CD4-positive, alpha-beta T cell treated with Interferon alpha-2 for 1 hour (primary cell): ENCODE measurements around the gene ISG20.

Experiments used
- DNase-seq, 2 donors: peaks; one replicate each; pipeline ENCODE4 v3.0.0-alpha.2; 2020 to 2022

The ISG20 gene

GRCh38 chr15:88695101-88695500 is 56.3 kb downstream of the ISG20 start:
- DNase-seq: no peak

- no peak for DNase-seq
Observed at GRCh38 chr15:88695691-88696251, 57.0 kb downstream of the ISG20 start.

GRCh38 chr15:88696254-88696653 is 57.4 kb downstream of the ISG20 start:
- no peak for DNase-seq

GRCh38 chr15:88697276-88697675 is 58.5 kb downstream of the ISG20 start:
- no peak for DNase-seq

GRCh38 chr15:88699861-88700260 is 61.0 kb downstream of the ISG20 start:
- no peak for DNase-seq

- no peak for DNase-seq
Observed at GRCh38 chr15:88700716-88701115, 61.9 kb downstream of the ISG20 start.

GRCh38 chr15:88701561-88702095 is 62.8 kb downstream of the ISG20 start:
- DNase-seq: peak in 1 of 2 donors; percentile 42

GRCh38 chr15:88702983-88703382 is 64.2 kb downstream of the ISG20 start:
- DNase-seq: no peak

GRCh38 chr15:88703533-88703932 is 64.7 kb downstream of the ISG20 start:
- DNase-seq: no peak

GRCh38 chr15:88704791-88705768 is 66.3 kb downstream of the ISG20 start:
- DNase-seq: no peak

GRCh38 chr15:88705769-88706165 is 67.0 kb downstream of the ISG20 start:
- DNase-seq: no peak
